Measurements from ENCODE around the gene TTC28.
"Not testable (repeated sequence)": the region's sequence is repeated elsewhere in the genome, so short reads cannot be mapped to it uniquely, and the experiment has no call there.

Gene TTC28

DNA sequence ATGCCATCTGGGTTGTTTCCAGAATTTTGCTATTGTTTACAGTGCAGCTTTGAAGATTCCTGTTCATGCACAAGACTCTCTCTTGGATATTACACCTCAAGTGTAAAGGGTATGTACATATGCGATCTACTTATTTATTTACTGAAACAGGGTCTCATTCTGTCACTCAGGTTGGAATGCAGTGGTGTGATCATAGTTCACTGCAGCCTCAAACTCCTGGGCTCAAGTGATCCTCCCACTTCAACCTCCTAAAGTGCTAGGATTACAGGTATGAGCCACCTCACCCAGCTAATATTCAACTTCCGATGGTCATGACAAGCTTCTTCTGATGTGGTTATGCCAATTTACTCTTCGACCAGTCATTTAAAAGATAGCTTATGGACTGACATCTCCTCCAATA lies 602.5 kb downstream of the TTC28 start:
- no peak for DNase-seq

DNA sequence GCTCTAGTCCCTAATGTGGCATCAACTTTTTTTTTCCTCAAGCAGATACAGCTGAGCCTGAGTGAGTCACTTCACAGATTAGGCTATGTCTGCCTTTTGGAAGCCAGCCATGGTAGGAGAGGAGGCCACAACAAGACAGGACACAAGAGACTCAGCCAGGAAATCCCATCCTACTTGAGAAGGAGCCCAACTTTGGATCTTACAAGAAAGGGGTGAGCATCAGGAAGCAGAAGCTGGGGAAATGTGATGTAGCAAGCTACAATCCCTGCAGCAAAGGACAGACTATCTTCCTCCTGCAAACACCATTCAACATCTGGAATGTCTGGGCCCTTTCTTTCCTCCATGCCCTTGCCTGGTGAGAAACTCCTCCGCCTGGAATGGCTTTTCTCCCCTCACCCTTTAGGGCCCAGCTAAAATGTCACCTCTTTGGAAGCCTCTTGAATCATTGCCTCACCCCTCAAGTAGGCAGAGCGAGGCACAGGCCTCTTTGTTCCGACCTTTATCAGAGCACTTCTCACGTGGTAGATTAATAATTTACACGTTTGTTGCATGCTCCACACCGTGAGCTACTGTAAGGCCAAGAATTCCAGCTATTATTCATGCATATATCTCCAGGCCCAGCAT lies 604.2 kb downstream of the TTC28 start:
- DNase-seq: no peak

DNA sequence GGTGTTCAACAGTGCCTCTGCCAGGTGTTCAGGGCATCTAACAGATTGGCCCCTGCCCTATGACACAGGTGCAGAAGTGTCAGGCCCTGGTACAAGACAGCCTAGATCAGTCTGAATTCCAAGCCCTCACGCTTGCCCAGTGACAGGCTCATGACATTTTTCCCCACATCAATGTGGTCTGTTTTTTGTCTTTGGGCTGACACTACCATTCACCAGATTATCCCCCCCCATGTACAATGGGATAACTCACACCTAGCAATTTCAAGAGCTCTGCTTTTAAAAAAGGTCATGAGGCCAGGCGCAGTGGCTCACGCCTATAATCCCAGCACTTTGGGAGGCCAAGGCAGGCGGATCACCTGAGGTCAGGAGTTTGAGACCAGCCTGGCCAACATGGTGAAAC lies 605.1 kb downstream of the TTC28 start:
- no peak for DNase-seq

DNA sequence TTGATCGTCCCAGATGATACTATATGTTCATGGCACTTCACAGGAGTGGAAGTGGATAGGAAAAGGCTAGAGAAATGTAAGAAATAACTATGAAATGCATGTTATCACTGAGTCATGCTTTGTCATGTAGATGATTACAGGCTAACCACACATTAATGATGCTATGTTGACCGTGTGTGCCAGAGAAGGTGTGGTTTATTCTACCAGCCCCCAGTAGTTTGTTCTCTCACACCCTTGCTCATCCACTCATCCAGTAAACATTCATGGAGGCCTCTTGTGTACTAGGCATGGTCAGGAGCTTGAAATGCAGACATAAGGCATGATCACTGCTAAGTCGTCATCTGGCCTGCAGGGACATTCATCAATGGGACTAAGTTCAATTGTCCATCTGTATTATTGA lies 607.6 kb downstream of the TTC28 start:
- no peak for DNase-seq

DNA sequence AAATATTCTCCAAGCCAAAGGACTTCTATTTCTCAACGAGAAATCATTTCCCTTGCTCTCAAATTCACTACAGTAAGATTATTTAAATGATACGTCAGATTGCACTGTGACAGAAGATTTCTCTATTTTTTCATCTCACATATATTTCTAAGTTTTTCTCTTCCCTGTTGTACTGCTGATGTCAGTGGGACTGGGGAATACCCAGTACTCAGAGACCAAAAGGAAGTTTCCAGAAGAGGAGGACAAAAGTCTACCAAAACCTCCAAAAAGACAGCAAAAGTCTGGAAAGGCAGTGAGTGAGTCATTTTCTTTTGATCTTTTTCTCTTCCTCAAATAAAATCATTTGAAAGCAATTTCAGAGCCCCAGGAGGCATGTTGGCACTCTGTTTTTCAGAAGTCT lies 610.8 kb downstream of the TTC28 start:
- DNase-seq: no peak

DNA sequence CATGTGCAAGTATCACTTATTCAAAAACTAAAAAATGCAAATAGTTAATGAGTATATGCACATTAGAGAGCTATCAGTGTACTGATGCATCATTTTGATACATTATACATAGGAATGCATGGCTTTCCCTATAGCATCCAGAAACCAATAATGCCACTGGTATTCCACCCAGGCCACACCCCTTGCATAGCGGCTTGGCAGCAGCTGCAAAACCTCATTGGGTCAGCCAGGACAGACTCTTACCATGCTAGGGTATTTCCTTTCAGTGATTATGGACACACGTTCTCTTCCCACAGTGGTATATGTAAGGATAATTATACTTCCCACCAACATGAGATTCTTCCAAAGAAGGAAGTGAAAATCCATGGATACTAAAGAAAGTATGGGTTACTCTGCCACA lies 614.7 kb downstream of the TTC28 start:
- no peak for DNase-seq

DNA sequence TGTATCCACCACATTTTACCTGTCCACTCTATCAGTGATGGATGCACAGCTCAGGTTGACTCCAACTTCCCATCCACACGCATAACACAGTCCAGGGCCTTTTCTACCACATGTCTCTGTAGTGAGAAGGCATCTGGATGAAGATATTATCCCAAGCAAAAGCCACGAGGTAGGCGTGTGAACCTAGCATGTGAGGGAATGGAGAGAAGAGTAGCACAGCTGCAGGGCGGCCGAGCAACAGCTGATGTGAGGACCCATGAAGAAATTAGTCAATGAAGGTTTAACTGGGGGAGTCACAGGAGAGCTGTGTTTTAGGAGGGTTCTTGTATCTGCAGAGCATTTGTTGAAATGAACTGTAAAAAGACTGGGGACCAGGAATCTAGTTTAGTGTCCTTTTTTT lies 616.0 kb downstream of the TTC28 start:
- no peak for DNase-seq

DNA sequence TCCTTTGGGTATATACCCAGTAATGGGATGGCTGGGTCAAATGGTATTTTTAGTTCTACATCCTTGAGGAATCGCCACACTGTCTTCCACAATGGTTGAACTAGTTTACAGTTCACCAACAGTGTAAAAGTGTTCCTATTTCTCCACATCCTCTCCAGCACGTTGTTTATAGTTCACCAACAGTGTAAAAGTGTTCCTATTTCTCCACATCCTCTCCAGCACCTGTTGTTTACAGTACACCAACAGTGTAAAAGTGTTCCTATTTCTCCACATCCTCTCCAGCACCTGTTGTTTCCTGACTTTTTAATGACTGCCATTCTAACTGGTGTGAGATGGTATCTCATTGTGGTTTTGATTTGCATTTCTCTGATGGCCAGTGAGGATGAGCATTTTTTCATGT lies 619.0 kb downstream of the TTC28 start:
- DNase-seq: not testable (repeated sequence)

DNA sequence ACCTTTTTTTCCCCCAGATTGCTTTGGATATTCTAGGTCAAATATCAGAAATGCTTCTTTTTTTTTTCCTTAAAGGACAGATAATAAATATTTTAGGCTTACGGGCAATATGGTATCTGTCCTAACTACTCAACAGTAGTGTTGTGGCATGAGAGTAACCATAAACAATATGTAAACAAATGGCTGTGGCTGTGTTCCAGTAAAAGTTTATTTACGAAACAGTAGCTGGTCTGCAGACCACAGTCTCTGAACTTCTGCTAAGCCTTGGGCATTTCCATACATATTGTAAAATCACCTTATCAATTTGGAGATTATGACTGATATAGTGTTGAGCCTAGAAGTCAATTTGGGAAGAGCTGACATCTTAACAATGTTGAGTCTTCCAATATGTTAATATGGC lies 621.6 kb downstream of the TTC28 start:
- DNase-seq: no peak

DNA sequence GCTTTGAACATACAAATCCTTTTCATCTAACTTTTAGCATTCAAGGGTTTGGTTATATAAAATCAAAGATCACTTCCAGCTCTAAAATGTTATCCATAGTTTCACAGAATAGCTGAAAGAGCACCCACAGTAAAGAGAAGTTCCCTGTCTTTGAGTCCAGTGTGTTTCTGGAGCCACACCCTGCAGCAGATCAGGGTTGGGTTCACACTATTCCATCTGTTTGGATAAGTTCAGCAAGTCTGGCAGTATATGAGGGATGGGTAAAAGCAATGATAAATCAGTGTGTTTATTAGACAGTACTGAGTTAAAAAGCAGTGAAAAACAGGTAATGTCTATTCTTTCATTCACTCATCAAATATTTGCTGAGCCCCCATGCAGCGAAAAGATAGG lies 624.8 kb downstream of the TTC28 start:
- DNase-seq: no peak

DNA sequence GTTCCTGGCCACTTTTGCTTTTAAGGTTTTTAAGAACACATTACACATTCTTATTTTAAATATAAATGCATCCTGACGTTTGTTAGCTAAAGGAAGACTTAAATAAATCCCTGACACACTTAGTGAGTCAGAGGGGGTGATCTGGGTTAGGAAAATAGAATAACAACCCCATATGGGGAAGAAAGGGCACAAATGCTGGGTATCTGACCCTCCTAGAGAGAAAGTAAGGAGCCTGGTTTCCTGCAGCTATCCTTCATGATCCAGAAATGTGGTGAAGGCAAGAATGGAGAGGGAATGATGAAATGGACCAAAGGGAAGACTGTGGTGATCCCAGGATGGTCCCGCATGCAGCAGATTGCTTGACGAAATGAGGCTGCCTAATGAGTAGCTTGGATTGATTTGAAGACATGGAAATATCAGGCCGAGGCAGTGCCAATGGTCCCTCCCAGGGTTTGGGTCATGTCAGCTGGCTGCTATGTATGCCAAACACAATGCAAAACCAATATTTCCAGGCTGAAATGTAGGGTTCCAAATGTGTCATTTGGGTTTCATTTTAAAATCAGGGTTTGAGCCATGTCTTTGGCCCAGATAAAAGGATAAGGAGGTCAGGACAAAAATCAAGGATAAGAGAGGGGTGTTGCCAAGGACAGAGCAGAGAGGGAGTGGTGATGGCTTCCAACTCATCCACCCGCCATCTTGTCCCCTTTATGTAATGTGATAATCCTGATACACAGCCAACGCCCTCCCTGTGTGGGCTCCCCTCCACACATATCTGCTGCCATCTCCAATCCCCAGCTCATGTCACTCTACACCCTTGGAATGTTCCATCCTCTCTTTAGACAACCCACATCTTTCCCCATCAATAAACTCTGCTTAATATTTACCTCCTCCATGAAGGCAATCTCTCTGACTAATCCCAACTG lies 625.5 kb downstream of the TTC28 start:
- no peak for DNase-seq

DNA sequence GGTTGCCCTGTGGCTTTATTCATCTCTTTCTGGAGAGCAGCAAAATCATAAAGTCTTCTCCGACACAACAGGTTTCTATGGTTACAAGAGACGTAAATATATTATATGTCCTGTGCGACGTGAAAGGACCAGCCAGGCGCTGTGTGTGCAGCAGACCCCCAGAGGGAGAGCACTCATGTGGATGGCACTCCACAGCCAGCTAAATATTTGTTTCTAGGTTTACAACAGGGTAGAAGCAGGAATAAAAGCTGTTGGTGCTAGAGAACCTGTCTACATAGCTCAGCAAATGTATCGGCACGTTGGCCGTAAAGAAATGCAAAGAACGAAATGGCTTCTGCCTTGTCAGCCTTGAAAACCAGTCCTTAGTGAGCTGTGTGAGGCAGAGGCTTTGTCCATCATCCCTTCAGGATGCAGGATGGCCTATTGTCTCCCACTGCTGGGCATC lies 626.8 kb downstream of the TTC28 start:
- no peak for DNase-seq

DNA sequence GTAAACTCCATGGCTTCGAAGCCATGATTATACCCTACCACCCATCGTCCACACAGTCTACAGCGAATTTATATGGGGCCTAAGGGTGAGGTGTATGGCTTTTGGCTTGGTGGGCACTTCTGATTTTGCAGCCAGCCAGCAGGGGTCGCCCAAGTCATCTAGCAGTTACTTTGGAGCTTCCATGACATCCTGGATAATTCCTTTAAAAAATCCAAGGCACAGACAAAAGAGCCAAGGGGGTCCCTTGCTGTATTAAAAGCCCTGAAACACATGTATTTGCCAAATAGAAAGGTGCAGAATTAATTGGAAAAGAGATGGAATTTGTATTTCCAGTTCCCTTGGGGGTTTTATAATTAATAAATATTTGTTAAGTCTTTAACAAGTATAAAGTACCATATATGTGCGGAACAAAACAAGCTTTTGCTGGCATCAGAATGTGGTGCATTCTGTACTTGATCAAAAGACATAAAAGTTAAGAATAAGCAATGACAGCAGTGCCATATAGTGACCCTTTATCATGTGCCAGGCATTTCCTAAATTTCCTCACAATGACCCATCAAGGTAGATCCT lies 627.8 kb downstream of the TTC28 start:
- DNase-seq: no peak

DNA sequence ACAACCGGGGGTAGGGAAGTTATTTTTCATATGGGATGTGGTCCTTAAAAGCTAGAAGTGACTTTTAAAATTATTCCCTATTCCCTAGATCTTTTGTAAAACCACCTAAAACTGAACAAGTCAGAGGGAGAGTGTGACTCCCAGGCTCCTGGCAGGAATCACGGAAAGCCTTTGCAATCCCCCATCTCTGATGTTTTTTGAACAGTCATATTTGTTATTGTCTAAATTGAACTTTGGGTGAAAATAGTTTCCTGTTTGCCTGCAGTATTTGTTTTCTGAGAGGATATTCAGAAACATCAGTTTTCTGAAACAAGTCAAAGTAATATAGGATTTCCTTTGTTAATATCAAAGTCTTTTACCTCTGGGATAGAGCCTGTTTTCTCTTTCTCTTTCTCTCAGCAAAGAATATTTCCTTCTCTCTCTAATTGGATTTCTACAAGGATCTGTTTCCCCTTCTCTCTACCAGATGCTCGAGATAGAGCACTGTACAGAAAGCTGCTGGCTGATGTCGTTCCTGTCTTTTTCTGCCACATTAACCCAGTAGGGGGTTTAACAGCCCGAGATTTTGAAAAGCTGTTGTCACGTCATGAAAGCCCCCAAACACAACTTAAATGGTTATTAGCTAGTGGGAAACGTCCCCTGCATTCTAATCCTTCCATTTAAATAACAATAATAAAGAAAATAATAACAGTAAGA lies 628.4 kb downstream of the TTC28 start:
- DNase-seq: no peak

DNA sequence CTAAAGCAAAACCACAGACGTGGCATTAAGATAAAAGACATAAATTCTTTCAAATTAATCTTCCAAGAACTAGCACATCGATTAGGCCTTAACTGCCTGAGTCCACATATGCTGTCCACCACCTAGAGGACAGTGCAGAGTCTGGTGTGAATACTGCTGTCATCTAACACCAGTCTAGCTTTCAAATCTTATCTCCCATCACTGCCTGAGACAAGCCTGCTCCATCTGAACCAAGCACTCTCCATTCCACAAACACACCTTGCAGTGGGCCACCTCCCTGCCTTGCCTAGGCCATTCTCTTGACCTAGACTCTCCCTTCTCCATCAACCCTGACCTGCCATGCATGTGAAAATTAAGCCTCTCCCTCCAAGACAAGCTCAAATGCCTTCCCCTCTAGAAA lies 631.1 kb downstream of the TTC28 start:
- no peak for DNase-seq

DNA sequence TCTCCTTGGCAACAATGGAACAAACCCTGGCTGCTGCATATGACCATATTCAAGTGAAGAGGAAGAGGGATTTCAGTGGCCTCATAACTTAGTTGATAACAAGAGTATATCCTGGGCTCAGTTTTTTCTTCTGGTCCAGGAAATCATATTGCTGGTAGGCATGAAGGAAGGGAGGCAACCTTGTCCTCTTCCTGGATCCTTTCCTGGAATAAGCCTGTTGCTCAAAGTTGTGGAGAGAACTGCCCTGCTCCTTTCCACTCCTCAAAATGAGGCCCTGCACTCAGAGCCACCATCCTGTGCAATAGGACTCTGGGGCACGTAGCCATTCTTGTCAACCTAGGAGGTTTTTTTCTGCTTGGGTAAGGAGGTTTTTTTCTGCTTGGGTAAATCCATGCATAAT lies 631.9 kb downstream of the TTC28 start:
- DNase-seq: no peak

DNA sequence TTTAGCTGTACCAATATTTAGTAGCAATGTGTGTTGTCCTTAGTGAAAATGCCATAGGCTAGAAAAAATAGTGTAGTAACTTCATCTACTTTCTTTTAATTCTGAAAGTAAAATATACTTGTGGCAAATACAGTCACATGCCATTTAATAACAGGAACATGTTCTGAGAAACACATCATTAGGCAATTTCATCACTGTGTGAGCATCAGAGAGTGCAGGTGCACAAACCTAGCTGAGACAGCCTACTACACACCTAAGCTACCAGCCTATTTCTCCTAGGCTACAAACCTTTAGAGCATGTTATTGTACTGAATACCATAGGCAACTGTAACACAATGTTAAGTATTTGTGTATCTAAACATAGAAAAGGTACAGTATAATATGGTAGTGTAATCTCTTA lies 633.5 kb downstream of the TTC28 start:
- DNase-seq: no peak

DNA sequence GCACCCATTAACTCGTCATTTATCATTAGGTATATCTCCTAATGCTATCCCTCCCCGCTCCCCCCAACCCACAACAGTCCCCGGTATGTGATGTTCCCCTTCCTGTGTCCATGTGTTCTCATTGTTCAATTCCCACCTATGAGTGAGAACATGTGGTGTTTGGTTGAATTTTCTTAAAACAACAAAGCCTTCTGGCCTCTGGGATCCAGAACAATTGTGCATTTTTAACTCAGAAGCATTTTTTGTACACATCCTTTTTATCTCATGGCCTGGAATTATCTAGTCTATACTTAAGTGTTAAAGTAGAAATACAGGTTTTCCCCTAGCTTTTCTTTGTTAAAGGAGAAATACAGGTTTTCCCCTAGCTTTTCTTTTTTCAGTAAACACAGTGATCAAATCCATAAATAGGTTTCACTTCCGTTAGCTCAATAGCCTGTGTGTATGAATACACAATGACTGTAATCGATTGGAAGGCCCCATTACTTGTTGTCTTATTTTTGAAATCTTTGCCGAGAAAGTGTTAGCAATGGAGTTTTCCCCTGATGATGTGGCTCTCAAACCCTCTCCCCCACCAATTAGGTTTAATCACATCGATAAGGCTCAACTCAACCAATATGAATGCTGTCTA lies 635.0 kb downstream of the TTC28 start:
- DNase-seq: no peak

DNA sequence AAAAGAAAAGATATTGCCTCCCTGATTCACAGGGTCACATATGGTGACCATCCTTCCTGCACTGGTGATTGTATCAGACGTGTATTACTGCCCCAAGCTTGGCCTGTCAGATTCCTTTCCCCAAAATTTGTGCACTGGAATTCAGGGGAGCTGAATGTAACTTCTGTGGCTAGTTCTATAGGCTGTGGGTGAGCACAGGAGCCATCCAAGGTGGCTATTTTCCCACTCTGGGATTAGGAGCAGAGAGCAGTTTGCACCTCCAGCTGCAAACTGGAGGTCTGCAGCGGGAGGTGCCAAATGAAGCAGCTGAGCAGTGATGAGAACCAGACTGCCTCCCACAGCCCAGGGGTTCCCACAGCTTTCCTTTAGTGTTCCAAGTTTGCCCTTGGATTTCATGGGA lies 636.4 kb downstream of the TTC28 start:
- no peak for DNase-seq

DNA sequence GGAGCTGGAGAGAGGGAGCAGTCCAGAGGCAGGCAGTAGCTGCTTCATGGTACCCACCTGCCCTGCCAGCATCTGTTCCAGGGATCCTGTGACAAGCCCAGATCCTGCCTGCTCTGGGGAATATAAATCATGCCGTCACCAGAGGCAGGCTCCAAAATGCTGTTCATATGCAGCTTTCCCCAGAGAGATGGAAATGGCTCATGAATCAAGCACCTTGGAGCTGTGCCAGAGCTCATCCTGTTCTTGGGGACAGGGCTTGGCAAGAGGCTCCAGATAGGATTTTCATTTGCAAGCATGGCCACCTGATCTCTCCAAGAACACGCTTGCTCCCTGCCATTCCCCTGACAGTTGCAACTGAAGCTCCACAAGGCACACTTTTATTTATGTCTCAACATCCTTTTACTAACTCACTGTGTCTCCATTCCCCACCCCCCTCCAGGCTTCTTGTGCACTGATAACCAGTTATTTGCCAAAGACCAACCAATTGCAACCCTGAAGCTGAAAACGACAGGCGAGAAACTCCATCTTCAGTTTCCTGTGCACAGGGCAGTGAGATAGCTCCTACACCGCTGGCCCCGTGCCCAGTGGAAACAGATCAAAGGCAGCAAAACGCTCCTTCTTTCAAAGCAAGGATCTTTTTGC lies 644.8 kb downstream of the TTC28 start:
- no peak for DNase-seq

DNA sequence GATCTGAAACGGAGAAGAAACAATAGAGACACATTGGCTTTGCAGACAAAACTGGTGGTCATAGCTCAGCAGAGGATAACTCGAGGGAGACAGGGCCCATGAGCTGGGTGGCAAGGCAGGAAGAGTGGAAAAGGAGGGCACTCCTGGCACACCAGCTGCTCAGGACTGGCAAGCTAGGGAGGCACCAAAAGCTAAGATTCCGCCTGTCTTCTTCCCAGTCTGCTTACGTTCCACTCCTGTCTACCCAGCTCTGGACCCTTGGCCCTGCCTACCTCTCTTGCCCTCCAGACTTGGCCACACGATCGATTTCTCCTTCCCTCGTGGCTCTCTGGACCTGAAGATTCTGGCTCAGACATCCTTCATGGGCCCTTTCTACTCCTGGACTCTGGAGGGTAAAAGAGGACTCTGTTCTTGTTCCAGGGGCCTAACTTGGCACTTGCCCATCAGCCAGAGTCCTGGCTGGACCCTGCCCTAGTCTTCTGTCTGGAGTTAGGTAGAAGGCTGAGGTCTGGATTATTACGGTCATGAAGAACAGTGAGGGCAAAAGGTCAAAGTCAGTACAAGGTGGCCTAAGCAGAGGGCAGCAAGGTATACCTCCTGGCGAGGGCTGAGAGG lies 645.4 kb downstream of the TTC28 start:
- no peak for DNase-seq

DNA sequence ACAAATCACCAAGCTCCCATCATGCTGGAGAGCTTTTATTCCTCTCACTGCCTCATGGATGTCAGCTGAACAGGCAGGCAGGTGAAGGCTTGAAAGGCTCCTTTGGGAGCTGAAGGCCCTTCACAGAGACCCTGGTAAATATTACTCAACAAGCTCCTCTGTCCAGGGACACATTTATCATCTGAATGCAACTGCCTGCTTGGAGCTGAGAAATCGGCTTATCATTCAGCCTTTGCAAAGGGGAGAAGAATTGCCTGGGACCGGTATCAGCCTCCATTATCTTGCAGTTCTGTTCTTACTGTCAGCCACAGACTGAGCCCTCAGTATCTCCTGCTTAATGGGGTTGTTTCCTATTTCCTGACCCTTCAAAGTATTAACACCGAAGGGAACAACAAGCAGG lies 646.8 kb downstream of the TTC28 start:
- no peak for DNase-seq

Measured in SIG-M5 (cell line).